Testis (tissue), 2 donors: Measurements from ENCODE around the gene PAPPA2.

ENCODE experiments used
- POLR2A ChIP-seq: fragments of 450-650 bp; IDR thresholded peaks from one replicate; pipeline ENCODE4 v1.6.1; 2017; ENCODE audit warnings: antibody characterized with exemption, mild to moderate bottlenecking, moderate library complexity
- TF ChIP-seq, protein P1 (sequence below), 3 experiments: fragments of 450-650 bp in 2 of 3; fragments of 200-600 bp in 1 of 3; sonication (generic) in 1 of 3; IDR thresholded peaks; one replicate each; pipeline ENCODE4 v1.5.1; 2016 to 2019; ENCODE audit warnings: antibody characterized with exemption in 3 of 3, mild to moderate bottlenecking in 2 of 3, moderate library complexity in 1 of 3

DNA sequence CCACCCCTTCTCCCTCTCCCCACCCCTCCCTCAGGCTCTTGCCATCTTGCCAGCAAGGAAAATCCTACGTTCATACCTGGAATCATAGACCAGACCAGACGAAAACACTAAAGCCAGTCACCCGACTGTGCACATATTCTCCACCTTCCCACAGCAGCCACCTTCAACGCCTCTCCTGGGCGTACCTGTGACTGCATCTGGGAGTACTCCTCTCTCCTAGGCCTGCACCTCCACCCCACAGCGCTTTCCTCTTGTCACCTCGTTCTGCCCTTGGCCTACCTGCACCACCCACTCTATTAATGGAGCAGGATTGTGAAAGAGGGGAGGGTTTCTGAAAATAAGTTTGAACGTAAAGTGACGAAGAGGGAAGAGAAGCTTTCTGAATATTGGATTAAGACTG lies 17.8 kb downstream of the PAPPA2 start:
- TF ChIP-seq, protein P1, sequence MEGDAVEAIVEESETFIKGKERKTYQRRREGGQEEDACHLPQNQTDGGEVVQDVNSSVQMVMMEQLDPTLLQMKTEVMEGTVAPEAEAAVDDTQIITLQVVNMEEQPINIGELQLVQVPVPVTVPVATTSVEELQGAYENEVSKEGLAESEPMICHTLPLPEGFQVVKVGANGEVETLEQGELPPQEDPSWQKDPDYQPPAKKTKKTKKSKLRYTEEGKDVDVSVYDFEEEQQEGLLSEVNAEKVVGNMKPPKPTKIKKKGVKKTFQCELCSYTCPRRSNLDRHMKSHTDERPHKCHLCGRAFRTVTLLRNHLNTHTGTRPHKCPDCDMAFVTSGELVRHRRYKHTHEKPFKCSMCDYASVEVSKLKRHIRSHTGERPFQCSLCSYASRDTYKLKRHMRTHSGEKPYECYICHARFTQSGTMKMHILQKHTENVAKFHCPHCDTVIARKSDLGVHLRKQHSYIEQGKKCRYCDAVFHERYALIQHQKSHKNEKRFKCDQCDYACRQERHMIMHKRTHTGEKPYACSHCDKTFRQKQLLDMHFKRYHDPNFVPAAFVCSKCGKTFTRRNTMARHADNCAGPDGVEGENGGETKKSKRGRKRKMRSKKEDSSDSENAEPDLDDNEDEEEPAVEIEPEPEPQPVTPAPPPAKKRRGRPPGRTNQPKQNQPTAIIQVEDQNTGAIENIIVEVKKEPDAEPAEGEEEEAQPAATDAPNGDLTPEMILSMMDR (IDR thresholded peaks at IDR 0.05) = no peak
- no peak for TF ChIP-seq POLR2A
